Islet precursor cell (in vitro differentiated cells): ENCODE data around the gene PCBP3.
"Not testable (repeated sequence)": the region's sequence is repeated elsewhere in the genome, so short reads cannot be mapped to it uniquely, and the experiment has no call there.

Source experiments
- DNase-seq: peaks from one replicate; pipeline ENCODE4 v3.0.0-alpha.2; 2018

The PCBP3 gene

DNA sequence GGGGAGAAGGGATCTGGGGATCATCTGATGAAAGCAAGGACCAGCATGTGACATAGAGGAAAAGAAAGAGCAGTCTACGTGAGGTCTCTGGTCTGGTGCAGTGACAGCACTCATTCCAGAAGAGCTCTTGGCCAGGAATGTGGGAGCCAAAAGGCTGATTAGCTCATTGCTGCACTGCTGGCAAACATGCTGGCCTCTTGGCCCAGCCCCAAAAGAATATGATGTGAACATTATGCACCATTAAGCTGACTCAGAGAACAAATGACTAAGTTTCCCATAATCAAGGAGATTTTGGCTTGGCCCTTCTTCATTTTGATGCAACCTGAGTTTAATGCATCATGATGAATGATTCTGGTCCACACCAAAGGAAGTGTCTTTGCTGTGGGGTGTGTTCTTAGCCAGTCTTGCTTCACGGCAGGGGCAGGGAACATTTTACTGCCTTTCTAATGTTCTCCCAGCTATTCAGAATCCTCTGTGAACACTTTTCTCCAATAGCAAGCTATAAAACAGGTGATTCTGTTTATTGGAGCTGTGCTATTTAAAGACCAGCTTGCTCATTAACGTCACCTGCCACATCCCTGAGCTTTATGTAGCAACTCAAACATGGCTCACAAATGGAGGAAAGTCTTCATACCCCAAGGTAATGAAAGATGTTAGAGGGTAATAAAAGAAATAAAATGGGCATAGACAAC, 55.1 kb downstream of the PCBP3 start:
- DNase-seq: no peak

DNA sequence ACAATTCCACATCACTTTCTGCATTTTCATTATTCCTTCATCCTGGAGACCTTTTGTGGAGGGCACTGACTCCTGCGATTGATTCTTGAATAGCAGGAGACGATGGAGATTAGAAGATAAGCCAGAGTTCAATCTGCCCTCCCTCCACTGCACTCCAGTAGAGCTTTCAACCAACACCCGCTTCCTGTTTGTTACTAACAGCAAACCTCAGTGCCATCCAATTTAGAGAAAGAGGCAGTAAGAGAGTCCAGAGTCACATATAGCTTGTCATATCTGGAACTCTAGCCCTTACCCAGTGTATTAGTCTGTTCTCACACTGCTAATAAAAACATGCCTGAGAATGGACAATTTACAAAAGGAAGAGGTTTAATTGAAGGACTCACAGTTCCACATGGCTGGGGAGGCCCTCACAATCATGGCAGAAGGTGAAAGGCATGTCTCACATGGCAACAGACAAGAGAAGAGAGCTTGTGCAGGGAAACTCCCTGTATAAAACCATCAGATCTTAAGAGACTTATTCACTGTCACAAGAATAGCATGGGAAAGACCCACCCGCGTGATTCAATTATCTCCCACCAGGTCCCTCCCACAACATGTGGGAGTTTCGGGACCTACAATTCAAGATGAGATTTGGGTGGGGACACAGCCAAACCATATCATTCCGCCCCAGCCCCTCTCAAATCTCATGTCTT, 55.9 kb downstream of the PCBP3 start:
- DNase-seq: no peak

DNA sequence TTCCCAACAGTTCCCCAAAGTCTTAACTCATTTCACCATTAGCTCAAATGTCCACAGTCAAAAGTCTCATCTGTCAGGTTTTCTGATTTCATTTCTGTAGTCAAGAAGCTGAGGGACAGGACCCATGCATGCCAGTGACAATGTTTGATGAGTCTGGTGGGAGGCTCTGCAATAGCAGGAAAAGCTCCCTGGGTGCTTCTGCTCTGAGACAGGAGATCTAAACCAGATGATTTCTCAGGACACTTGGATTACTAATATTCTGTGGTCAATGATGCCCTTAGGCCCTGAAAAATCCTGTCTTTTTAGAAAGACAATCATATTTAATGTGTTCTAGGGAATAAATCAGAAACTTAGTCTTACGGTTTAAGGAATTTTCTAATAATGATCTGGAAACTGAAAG, 56.4 kb downstream of the PCBP3 start:
- DNase-seq: no peak

DNA sequence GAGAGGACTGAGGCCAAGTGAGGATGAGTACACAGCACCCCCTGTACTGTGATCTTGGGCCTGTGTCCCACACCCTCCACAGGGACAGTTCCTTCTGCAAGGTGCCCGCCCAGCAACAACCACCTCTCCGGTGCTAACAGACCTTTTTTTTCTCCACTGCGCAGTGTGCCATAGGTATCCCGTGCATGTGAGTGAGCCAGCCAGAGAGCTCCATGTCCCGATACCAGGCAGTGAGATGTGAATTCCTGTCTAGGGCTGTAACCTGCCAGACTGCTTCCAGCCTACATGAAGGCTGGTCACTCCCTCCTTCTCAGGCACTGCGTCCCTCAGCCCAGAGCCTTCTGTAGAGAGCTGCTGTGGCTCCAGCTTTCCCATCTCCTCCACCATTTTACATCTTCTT, 56.9 kb downstream of the PCBP3 start:
- DNase-seq: no peak

DNA sequence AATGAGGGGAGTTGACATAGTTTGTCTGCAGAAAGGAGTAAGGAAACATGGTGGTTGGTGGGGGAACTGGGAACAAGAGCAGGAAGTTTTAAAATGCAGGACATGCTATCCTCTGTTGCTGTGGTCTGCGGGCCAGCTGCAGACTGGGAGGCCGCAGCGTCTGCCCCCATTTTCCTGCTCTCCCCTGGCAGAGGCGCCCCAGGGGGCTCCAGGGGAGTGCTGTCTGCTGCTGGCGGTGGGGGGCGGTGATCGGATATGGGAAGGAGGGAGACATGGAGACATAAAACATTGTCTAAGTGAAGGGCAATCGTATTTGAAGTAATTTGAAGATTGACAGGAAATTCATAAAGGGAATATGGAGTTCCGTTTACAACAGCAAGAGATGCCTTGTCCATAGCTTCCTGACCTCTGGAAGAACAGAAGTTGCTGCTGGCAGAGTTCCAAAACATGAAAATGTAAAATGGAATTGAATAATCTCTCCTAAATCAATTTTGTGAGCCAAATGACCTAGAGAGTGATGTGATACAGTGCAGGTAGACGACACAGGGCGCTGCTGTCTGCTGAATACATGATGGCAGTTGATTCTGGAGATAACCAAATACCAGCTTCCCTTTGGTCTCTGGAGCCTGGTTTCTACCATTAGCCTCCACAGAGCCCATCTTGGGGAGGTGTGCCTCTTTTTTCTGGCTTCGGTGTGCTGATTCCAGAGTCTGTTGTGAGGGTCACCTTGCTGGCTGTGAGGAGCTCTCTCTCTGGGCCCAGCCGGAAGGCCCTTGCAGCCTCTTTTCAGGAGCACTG, 61.0 kb downstream of the PCBP3 start:
- DNase-seq: no peak

DNA sequence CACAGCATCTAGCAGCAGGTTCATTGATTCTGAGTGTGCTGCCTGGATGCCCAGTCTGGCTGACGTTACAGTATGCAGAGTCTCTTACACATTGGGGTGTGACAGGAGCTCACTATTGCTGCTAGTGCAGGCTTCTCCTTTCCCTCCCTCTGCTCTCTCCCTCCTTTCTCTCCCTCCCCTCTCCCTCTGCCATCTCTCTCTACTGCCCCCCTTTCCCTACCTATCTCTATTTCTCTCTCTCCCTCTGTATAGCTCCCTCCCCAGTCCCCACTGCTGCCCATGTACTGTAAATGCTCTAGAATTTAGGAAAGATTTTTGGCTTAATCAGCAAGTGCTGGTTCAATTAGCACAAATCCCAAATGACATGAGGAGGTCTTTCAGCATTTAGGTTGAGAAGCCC, 62.8 kb downstream of the PCBP3 start:
- no peak for DNase-seq

DNA sequence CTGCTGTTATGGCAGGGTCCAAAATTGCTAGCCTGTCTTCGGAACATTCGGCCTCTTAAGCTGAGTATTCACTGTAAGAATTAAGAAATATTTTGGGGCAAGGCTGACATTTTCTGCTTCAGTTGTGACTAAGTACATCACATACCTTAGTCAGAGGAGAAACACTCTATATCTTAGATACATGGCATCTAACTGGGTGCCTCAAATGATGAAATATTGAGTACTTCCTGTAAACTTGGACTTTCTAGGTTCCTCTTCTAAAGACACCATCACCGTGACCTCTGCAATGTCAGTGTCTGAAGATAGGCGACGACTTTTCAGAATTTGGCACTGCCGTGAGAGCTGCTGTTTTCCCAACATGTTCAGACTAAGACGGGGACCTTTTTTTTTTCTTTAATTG, 65.6 kb downstream of the PCBP3 start:
- DNase-seq: no peak

DNA sequence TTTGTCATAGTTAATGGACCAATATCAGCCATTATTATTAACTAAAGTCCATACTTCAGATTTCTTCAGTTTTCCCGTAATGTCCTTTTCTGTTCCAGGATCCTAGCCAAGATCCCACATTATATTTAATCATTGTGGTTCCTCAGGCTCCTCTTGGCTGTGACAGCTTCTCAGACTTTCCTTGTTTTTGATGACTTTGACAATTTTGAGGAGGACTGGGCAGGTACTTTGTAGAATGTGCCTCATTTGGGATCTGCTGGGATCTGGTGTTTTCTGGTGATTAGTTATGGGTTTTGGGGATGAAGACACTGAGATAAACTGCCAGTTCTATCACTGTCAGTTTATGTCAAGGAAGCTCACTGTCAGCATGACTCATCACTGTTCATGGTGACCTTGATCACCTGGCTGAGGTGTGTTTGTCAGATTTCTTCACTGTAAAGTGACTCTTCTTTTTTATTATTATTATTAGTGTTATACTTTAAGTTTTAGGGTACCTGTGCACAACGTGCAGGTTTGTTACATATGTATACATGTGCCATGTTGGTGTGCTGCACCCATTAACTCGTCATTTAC, 66.3 kb downstream of the PCBP3 start:
- DNase-seq: no peak

DNA sequence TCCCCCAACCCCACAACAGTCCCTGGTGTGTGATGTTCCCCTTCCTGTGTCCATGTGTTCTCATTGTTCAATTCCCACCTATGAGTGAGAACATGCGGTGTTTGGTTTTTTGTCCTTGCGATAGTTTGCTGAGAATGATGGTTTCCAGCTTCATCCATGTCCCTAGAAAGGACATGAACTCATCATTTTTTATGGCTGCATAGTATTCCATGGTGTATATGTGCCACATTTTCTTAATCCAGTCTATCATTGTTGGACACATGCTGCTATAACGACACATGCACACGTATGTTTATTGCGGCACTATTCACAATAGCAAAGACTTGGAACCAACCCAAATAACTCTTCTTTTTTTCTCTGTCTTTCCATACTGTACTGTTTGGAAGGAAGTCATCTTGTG, 66.8 kb downstream of the PCBP3 start:
- DNase-seq: not testable (repeated sequence)

DNA sequence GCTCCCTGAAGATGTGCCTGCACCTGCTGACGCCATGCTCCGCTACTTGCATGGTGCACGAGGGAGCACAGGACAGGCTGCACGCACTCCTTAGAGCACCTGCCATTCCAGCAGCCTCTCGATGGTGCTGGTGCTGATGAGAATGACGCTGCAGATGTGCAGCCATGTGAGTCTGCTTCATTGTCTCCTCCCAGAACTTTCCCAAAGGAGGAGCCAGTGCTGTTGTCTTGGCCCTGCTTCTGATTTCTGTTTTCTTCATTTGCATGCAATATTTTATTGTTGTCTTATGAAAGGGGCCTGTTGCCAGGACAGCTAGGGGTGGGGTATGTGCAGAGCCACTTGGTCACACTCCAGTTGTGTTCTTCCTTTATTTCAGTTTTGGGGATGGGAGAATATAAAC, 70.1 kb downstream of the PCBP3 start:
- DNase-seq: no peak

DNA sequence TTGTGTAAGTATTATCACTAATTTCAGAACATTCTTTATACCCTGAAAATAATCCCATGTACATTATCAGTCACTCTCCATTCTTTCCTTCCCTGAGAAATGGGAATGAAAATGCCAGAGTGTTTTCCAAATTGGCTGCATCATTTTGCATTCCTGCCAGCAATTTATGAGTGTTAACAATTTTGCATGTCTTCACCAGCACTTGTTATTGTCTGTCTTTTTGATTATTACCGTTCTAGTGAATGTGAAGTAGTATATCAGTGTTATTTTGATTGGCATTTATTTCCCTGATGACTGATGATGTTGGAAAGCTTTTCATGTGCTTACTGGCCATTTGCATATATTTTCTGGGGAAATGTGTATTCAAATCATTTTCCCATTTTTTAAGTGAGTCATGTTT, 71.9 kb downstream of the PCBP3 start:
- DNase-seq: no peak

DNA sequence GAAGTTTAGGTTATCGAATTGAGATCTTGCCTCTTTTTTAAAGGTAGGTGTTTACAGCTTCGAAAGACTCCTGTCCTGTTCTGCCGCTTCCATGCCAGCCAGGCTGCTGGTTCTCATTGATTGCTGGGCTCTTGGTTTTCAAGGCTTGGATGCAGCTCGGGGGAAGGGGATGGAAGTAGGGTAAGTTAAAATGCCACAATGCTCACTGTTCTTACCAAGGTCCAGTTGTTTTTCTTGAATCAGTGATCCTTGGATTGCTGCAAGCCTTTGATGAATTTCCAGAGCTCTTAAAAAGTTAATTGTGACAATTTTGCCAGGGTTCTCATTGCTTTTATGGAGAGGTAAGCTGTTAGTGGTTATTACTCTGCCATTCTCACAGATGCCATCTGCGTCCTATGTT, 74.9 kb downstream of the PCBP3 start:
- DNase-seq: no peak

DNA sequence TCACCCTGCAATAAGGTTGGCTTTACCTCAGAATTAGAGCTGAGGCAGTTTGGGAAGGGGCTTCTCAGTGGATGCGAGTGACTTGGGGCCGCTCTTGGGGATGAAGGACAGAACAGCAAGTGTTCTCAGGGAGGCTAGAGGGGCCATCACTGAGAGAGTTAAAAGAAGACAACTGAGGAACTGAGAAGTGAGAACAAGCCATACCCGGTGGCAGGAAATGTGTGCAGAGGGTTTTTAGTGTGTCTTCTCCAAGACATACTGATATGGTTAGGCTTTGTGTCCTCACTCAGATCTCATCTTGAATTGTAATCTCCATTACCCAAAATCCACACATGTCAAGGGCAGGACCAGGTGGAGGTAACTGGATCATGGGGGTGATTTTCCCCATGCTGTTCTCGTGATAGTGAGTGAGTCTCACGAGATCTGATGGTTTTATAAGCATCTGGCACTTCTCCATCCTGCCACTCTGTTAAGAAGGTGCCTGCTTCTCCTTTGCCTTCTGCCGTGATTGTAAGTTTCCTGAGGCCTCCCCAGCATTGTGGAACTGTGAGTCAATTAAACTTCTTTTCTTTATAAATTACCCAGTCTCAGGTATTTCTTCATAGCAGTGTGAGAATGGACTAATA, 75.8 kb downstream of the PCBP3 start:
- no peak for DNase-seq

DNA sequence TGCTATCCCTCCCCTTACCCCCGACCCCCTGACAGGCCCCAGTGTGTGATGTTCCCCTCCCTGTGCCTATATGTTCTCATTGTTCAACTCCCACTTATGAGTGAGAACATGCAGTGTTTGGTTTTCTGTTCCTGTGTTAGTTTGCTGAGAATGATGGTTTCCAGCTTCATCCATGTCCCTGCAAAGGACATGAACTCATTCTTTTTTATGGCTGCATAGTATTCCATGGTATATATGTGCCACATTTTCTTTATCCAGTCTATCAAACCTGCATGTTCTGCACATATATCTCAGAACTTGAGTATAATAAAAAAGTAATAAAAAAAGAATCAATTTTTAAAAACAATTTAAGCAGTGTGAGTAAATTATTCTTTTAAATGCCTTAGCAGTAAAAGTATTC, 76.7 kb downstream of the PCBP3 start:
- not testable (repeated sequence) for DNase-seq

DNA sequence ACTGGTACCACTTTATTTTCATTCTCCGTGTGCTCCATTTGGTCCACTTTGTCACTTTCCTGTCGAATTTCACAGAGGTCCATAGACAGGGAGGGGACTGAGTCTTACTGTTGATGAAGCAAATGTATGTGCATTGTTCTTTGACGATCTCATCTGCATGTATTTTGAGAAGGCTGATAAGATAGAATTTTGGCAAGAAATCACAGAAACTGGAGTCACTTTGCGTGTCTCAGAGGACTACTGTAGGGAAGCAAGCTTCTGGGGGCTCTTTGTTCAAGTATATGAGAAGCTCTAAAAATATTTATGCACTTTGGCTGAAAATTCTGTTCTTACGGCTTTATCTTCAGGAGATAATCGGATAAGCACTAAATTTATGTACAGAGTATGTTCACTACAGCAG, 78.1 kb downstream of the PCBP3 start:
- DNase-seq: no peak

DNA sequence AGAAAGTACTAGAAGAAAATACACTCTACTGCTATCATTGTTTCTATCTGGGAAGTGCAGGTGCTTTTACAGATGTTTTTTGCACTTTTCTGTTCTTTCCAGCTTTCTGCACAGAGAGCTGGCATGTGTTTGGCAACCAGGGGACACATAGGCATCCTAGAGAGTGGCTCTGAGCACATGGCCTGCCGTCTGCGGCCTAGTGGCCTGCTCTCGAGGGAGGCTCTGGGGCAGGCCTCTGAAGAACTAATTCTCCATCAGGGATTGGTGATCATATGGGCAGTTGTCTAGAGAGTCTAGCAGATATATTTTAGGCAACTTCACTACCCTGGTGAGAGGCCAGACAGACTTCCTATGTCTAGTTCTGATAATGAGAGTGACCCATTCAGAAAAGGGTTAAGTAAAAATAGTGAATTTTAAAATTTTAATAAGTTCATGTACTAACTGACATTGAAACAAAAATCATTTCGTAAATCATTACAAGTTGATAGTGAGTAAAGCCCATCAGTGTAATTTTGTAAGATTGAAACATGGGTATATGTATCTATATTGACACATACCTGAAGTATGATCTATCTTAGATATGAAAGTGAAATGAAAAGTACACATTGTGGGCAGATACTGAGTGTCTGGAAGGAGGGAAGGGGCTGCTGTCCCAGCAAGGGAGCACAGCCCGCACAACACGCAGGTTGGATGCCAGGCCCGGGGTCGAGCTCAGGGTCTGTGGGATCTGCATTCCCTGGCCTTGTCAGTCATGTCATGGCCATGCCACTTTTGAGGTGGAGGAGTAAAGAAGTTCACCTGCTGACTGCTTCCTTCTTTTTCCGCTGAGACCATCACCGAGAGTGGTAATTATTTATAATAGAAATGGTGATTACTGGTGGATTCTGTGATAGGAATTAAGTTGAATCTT, 79.8 kb downstream of the PCBP3 start:
- DNase-seq: no peak

DNA sequence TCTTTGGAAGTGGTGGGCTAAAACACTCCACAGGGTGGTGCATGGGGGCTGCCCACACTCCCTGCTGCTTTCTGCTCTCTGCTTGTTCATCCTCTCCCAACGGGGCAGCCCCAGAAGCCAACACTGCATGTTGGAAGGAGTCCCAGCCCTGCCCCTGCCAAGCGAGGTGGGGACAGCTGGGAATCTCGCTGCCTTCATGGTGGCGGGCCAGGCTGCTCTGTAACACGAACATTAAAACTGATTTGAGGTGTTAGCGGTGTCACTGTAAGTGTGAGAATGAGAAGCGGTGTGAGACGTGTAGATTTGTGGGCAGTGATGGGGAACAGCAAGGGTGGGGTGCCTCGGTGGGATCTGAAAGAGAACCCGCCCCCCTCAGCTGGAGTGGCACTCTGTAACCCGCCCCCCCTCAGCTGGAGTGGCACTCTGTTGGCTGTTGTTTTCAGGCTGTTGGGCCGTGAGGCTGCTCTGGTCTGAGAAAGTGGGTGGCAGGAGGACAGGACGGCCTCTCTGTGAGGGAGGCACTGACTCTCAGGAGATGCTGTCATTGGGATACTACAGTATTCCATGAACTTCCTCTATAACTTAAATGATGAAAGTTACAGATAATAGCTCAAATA, 80.9 kb downstream of the PCBP3 start:
- no peak for DNase-seq

DNA sequence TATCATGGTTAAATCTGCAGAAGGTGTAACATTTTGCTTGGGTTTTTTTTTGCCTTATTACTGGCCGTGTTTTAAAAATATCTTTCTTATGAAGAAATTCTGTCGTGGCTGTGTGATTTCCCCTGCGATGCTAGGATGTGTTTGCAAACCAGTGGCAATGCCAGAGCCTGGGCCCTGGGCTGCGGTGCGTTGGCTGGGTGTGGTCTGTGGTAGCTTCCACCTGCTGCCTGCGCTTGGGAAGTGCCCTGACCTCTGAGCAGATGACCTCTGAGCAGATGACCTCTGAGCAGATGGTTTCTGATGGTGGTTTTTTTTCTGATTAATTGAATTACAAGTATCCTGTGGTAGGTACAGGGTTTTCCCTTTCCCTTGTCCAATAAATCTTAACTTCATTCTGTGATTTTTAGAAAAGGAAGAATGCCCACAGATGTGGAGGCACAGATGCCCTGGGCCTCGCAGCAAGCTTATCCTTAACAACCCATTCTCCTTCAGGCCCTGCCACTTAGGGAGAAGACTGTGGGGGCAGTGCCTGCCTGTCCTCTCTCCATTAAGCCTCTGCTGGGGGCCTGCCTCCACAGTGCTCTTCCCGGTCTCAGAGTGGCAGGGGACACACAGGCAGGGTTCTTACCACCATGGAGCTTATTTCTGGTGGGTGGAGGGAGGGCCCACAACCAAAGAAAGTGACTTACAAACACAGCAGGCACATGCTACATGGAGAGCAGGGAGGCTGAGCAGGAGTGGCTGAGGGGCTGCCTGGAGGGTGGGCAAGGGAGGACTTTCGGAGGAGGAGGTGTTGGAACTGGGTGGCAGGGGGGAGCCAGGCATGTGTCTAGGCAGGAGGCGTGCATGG, 81.7 kb downstream of the PCBP3 start:
- DNase-seq: no peak

DNA sequence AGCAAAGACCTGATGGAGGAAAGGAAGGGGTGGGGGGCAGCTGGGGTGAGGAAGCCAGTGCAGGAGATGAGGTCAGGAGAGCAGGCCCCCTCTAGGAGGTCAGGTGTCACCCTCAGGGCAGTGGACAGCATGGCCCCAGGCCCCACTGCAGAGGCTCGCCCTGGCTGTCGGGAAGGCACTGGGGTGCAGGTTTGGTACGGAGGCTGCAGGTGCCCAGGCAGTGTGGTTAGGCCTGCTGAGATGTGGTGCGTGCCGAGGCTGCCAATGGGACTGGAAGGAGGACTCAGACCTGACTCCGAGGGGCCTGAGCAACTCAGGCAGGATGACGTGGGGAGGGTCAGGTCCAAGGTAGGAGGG, 82.3 kb downstream of the PCBP3 start:
- no peak for DNase-seq

DNA sequence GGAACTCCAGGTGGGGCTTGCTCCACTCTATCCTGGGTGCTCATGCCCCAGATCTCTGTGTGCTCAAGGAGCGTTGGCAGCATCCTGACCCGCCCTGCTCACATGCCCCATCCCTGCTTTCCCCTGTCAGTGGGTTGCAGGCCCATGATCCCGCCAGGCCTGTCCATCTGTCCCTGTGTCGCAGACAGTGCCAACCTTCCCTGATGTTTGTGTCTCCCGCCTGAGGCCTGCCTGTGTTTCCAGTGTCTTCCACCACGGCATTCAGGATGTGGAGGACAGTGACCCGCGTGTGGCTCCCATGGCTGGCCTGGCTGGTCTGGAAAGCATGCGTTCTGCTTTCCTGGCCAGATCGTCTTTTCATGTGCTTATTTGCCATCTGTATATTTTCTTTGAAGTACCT, 82.9 kb downstream of the PCBP3 start:
- DNase-seq: no peak

DNA sequence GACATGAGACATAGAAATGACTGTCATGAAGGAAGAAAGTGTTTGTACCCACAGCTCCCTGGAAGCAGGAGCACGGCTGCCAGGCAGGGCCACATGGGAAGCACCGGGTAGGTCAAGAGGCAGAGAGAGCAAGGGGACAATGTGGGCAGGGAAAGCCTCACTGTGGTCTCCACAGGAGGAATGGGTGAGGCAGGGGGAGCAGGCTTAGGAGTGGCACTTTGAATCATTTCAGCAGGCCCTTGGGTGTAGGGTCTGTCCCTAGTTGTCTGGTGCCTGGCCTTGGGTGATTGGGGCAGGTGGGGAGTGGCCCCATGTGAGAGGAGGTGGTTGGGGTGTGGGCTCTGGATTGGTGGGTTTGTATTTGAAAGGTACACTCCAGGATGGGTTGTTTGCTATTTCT, 83.9 kb downstream of the PCBP3 start:
- no peak for DNase-seq
